Gastrocnemius medialis (tissue), 4 donors: ENCODE data around the gene ERCC6L2.

Experiments
- CTCF ChIP-seq, 5 experiments: fragments of 450-650 bp in 3 of 5; fragments of 200-600 bp in 2 of 5; sonication (generic) in 2 of 5; IDR thresholded peaks in 4 of 5; conservative IDR thresholded peaks in 1 of 5; 1 replicate in 4 of 5; 2 replicates in 1 of 5; pipeline ENCODE4 v1.5.1; 2016 to 2019; ENCODE audit warnings: antibody characterized with exemption in 5 of 5, mild to moderate bottlenecking in 3 of 5, moderate library complexity in 3 of 5
- POLR2A ChIP-seq, 2 donors: fragments of 450-650 bp; IDR thresholded peaks; one replicate each; pipeline ENCODE4 v1.6.1; 2017; ENCODE audit warnings: antibody characterized with exemption in 2 of 2, mild to moderate bottlenecking in 2 of 2, moderate library complexity in 2 of 2

GRCh38 chr9:95880021-95880690 is 4.7 kb downstream of the ERCC6L2 start:
- TF ChIP-seq POLR2A (IDR thresholded peaks at IDR 0.05), result no peak
- TF ChIP-seq CTCF (IDR thresholded peaks at IDR 0.05 in 4 of 5, conservative IDR thresholded peaks at IDR 0.05 in 1 of 5), result no peak
